BJ (cell line): Measurements from ENCODE around the gene REG1A. TPM values are rescaled to one million over a fixed set of nuclear protein-coding genes. Genes with fewer than 3 reads are reported as not detected.

Experiments
- CTCF ChIA-PET: fragments of 350-600 bp; formaldehyde crosslinking; extraction: SDS; loops from one replicate; lab custom pipeline; 2021; ENCODE audit warnings: antibody characterized with exemption, inconsistent platforms; lab: Yijun Ruan, JAX
- POLR2A ChIA-PET: fragments of 300-600 bp; sonication (Branson Sonifier 250); formaldehyde crosslinking; extraction: SDS; loops from one replicate; lab custom pipeline; 2021; ENCODE audit warnings: antibody characterized with exemption; lab: Charles Lee
- DNase-seq: peaks from one replicate; pipeline ENCODE4 v3.0.0-alpha.2; 2011; ENCODE audit warnings: low read depth
- H3K27me3 ChIP-seq: 2 replicates; pipeline ENCODE4 v1.6.0; 2011; ENCODE audit warnings: low read length; ENCODE audit not compliant: control insufficient read depth, insufficient read depth
- H3K36me3 ChIP-seq: 2 replicates; pipeline ENCODE4 v1.5.1; 2011; ENCODE audit warnings: low read length; ENCODE audit not compliant: control insufficient read depth, insufficient read depth
- H3K4me3 ChIP-seq: 2 replicates; pipeline ENCODE4 v1.5.1; 2011; ENCODE audit warnings: low read depth, mild to moderate bottlenecking, control low read depth, low read length
- polyA plus RNA-seq: library from polyadenylated mRNA; depleted of rRNA; stranded (reverse); fragments of >200 nt; gene quantifications from 2 replicates; pipeline ENCODE4 v1.2.3, GENCODE V29; 2011
- TF ChIP-seq, protein P1 (sequence below): IDR thresholded peaks from 2 replicates; pipeline ENCODE4 v1.5.1; 2011; ENCODE audit warnings: low read depth, mild to moderate bottlenecking, control low read depth, inconsistent platforms, low read length, moderate library complexity; ENCODE audit not compliant: insufficient read depth

REG1A gene
- polyA plus RNA-seq, 1 experiment: not detected

DNA sequence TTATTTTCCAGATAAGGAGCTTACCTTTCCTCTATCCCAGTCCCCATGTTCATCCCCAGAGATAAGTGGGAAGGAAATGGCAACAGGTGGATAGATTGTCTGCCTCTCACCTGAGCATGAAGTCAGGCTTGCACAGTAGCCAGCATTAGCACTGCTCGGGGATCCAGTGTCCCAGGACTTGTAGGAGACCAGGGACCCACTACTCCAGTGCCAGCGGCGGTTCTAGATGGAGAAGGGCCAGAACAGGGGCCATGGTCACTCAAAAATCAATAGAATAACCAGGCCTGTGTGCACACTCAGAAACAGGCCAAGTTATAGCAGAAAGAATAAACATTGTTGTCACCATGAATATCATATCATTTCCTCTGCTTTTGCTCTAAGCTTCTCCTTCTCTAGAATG, 34.9 kb upstream of the REG1A start:
- POLR2A ChIA-PET: no interaction called here
- no peak overlapping the region for H3K4me3 ChIP-seq
- no peaks in the 10 kb centered on the region for H3K27me3 ChIP-seq
- CTCF ChIA-PET: no interaction called here
- DNase-seq: no peak
- no peaks in the 10 kb centered on the region for H3K36me3 ChIP-seq
- TF ChIP-seq, protein P1, sequence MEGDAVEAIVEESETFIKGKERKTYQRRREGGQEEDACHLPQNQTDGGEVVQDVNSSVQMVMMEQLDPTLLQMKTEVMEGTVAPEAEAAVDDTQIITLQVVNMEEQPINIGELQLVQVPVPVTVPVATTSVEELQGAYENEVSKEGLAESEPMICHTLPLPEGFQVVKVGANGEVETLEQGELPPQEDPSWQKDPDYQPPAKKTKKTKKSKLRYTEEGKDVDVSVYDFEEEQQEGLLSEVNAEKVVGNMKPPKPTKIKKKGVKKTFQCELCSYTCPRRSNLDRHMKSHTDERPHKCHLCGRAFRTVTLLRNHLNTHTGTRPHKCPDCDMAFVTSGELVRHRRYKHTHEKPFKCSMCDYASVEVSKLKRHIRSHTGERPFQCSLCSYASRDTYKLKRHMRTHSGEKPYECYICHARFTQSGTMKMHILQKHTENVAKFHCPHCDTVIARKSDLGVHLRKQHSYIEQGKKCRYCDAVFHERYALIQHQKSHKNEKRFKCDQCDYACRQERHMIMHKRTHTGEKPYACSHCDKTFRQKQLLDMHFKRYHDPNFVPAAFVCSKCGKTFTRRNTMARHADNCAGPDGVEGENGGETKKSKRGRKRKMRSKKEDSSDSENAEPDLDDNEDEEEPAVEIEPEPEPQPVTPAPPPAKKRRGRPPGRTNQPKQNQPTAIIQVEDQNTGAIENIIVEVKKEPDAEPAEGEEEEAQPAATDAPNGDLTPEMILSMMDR: no peak

DNA sequence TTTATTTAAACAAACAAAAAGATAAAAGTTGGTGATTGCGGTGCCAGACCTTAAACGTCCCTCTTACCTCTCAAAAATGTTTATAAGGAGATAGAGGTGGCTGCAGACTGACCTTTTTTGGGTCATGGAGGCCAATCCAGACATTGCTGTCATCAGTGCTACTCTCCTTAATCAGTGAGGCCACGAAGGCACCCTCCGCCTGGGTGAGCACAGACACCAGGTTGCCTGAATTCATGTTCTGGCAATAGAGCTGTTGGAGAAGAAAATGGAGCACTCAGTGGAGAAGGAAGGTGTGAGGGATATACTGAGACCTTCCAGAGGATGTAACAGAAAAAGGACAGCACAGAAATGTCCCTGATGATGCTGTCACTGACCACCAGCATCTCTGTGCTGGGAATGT, 34.0 kb upstream of the REG1A start:
- TF ChIP-seq, protein P1: no peak
- ChIA-PET POLR2A (no interaction called here), CTCF (no interaction called here)
- H3K4me3 ChIP-seq: no peak overlapping the region
- H3K36me3 ChIP-seq: no peaks in the 10 kb centered on the region
- DNase-seq: no peak
- no peaks in the 10 kb centered on the region for H3K27me3 ChIP-seq

DNA sequence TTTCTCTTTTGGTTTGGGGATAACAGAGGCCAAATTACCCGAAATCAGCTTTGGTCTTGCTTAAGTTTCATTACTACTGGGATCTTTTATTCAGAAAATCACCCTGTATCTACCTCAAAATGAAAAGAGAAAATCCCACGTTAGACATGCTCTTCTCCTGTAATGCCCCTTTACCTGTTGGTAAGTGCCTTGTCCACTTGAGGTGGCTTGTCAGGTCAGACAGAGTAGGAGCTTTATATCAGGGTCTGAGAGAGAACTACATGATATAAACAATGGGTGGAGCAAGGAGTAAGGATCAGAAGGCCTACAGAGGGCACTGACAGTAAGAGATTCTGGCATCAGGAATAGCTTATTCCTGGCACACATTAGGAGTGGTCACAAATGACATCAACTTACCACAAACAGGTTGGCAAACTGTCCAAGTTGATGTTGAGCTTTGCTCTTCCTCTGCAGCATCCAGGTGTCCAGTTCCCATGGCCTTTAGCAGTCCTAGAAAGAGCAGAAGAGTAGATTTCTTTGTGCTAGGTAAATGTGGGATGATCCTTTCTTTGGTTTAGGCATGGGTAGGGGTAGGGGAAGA, 32.4 kb upstream of the REG1A start, which contains the start of gene REG1B:
Gene REG1B (minus strand): TSS at position 209 of the 580 bp plus-strand sequence. CDS start 381 bp downstream, outside the sequence.
- TF ChIP-seq, protein P1: no peak
- CTCF ChIA-PET: no interaction called here
- Histone ChIP-seq H3K27me3 (no peaks in the 10 kb centered on the region), H3K36me3 (no peaks in the 10 kb centered on the region), H3K4me3 (no peak within 1 kb of the TSS)
- POLR2A ChIA-PET: no interaction called here
- no peak for DNase-seq

DNA sequence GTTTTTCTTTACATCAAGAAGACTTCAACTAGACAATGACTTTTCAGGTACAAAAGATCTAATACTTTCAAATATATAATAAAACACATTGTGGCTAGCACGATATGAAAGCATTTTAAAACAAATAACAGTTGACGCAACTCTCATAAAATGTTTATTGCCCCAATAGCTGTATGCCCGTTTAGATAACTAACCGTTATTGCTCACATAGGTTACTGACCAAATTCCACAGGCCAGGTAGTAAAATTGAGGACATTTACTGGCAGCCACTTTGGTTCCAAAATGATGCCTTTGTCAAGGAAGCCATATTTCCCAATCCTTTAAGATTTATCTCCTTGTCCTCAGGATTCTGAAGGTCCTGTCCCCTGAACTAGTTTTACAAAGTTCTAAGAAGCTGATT, 29.6 kb upstream of the REG1A start:
- no peaks in the 10 kb centered on the region for H3K27me3 ChIP-seq
- CTCF ChIA-PET: no interaction called here
- TF ChIP-seq, protein P1: no peak

DNA sequence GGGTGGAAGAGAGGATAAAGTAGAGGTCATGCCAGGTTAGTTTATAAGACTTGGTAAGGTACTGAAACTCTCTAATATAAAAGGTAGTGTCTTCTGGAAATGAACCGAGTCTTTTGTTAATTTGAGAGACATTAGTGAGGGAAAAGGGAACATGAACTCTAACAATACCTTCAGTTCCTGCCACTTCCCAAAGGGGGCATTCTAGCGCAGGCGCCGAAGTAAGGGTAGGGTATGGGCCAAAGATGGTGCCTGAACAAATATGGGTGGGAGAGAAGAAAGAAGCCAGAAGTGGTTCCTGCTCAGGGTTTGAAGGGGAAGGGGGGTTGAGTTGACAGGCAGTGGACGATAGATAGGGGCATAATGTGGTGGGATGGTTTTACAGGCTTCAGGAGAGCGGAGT, 22.4 kb upstream of the REG1A start:
- TF ChIP-seq, protein P1: no peak
- ChIA-PET POLR2A (no interaction called here), CTCF (no interaction called here)
- no peaks in the 10 kb centered on the region for H3K36me3 ChIP-seq
- H3K4me3 ChIP-seq: no peak overlapping the region
- no peak for DNase-seq
- no peaks in the 10 kb centered on the region for H3K27me3 ChIP-seq

More for the DNA sequence above, 29.6 kb upstream of the REG1A start:
- no peaks in the 10 kb centered on the region for H3K36me3 ChIP-seq
- DNase-seq: no peak
- no peak overlapping the region for H3K4me3 ChIP-seq
- POLR2A ChIA-PET: no interaction called here
